SIG-M5 (cell line): Measurements from ENCODE around the gene DAZAP2.

Experiments used
- DNase-seq: peaks from one replicate; lab custom pipeline; 2025; lab: John Stamatoyannopoulos, UW

DAZAP2 gene, protein sequence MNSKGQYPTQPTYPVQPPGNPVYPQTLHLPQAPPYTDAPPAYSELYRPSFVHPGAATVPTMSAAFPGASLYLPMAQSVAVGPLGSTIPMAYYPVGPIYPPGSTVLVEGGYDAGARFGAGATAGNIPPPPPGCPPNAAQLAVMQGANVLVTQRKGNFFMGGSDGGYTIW

DNA sequence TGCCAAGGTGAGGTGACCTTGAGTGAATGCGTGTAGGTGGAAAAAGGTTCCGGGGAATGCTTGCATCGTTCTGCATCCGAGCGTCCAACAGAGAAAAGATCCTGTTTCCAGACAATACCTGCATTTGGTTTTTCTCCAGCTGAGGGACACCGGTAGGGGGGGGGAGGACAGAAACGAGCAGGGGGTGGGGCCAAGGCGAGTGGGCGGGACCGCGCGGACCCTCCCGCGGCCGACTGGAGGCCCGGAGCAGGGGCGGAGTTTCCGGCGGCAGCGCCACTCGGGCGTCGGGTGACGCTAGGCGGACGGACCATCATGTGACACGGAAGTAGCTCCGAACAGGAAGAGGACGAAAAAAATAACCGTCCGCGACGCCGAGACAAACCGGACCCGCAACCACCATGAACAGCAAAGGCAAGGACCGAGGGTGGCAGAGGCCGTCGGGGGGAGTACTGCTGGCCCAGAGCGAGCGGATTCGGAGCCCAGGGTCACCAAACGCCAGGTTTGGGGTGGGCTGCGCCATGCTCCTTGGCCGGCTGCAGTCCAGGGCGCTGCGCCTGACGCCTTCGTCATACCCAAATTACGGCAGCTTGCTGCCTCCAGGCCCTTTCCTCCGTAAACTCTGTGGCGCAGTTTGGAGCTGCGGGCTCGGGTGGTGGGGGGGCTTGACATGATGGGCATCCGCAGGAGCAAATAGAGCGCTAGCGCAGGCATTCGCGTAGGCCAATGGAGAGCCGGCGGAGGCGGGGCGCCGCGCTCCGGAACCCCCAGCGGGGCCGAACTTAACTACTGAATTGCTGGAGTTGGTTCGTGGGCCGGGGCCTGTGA lies at the start of gene DAZAP2:
Gene DAZAP2, plus strand, starts transcription at position 317 of the 825 bp plus-strand sequence. Its CDS starts 82 bp downstream, at position 399.
- peak; percentile 85 for DNase-seq

DNA sequence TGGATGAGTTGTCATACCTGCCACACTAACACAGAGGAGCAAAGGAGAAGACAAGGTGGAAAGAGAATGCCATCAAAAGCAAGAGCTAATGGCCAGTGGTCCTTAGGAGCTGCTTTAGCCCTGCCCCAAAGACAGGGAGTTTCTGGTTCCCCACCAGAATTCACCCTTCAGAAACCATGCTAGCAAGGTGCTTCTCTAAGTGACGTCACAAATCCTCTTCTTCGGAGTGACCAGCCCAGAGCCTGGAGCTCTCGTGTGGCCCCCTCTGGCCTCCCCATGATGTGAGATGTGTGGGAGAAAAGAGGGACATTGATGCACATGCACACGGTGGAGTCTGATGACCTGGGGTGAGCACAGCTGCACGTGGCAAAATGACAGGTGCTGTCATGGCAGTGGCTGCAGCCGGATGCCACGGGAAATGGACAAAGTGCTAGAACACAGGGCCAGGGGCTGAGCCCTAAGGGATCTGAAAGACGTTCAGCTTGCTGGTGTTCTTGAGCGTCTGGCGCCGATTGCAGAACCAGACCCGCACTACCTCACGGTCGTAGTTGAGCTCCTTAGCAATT lies 48.8 kb upstream of the DAZAP2 start:
- no peak for DNase-seq

DNA sequence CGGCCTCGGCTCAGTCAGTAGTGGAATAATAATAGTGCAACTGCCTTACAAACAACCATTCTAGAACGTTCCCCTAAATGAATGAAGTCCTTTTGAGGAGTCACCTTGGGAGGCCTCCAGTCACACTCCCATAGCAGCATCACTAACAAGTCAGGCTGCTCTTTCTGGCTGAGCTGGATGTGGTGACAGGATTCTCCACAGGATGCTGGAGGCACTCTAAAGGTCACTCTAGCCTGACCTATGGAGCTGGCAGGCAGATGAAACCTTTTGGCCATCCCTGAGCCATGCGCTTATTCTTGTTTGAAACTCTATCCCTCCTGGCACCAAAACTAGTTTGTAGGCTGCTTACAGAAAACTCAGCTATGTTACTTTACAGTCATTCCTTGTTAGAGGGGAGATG lies 47.8 kb upstream of the DAZAP2 start:
- no peak for DNase-seq

DNA sequence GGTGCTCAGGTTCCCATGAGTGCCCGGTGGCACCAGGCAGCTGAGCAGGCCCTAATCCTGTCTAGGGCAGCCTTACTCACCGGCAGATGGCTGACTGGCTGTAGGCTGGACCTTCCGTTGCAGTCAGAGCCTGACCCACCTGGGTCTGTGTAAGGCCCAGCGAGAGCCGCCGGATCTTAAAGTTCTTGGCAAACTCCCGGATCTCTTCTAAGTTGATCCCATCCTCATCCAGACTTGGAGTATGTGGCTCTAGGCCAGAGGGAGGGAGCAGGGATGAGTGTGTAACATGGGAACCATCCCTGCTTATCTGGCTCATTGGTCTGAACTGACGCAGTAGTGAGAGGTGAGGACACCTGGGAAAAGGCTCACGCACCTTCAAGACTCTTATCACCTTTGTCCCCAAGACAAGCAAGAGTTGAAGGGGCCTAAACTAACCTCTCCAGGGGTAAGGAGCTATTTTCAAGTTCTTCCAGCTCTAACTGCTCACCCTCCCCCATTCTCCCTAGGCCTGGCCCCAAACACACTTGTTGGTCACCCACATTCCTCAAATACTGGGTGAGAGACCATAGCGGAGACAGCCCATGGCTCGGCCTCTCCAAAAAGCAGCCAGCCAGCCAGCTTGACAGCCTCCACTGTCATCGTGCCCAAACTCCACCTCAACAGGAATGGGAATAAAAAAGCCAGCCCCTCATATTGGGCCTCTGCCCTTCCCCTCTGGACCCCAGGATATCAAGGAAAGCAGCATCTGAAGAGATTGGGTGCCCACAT lies 46.9 kb upstream of the DAZAP2 start:
- DNase-seq: no peak

DNA sequence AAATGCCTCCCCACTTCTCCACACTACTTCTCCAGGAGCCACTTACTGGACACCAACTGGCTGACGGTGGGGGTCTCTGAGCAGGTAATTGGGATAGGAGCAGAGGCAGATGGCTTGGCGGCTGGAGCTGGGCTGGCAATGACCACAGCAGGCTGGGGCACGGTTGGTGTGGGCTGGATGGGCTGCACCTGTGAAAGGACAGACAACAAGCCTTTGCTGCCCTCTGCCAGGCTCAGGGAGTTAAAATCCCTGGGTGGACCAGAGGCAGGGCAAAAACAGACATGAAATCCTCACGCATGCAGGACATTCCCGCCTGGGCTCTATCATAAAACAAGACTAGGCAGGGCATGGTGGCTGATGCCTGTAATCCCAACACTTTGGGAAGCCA lies 46.3 kb upstream of the DAZAP2 start:
- no peak for DNase-seq

DNA sequence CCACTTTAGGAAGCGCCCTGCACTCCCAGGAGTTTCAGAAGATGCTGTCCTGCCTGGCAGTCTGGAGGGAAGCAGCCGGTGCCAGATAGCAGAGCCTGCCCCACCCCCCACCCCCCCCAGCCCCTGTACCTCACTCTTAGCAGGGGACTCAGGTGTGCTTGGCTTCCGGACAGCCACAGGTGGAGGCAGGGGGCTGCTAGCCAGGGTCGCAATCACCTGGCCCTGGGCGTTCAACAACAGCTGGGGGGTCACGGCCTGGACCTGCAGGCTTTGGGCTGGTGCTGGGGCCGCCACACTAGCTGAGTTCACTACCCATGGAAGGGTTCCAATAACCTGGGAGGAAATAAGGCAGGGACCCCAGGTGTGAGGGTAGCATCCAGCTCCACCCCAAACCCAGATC lies 42.8 kb upstream of the DAZAP2 start:
- DNase-seq: no peak

DNA sequence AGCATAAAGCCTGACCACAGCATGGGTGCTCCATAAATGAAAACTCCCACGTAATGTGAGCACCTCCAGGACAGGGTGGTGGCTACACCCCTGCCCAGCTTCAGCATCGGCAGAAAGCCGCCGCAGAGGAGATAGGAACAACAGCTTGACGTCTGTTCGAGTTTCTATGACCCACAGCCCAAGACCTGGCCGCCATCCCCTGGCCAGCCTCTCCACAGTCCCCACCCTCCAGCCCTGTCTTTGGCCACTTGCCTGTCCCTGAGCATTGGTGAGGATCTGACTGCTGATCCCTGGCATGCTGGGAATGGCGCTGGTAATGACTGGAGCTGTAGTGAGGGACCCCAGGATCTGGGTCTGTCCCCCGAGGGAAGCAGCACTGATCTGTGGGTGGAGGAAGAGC lies 42.1 kb upstream of the DAZAP2 start:
- DNase-seq: no peak

DNA sequence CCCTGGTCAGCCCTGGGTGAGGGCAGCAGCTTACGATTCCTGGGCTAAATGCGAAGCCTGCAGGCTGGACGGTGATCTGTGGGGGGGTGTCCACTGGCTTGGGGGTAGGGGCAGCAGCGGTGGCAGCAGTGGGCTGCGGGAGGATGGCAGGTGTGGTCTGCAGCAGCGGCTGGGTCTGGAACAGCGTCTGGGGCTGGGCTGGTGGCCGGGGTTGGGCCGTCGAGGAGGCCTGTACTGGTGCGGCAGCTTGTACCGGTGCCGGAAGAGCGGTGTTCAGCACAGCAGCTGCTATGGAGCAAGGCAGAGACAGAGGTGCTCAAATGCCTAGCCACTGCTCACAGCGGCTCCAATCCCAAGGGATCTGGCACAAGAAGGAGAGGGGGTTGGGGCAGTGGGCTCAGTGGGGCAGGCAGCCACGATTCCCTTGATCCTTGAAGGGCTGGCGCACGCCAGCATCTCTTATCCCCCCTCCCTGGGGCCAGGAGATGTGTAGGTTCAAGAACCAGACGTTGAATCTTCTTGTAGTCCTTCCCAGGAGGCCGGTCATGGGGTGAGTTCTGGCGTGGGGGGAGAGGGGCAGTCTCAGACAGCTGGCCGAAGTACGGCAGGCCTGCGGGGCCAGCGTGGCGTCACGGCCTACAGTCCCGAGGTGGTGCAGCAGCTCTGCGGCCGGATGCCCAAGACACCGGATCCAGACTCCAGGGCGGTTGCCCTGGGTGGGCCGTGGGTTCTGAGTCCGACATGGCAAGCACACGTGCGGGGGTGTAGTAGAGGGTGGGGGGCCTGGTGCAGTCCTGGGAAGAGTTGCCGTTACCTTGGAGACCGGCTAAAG lies 40.7 kb upstream of the DAZAP2 start:
- DNase-seq: no peak

DNA sequence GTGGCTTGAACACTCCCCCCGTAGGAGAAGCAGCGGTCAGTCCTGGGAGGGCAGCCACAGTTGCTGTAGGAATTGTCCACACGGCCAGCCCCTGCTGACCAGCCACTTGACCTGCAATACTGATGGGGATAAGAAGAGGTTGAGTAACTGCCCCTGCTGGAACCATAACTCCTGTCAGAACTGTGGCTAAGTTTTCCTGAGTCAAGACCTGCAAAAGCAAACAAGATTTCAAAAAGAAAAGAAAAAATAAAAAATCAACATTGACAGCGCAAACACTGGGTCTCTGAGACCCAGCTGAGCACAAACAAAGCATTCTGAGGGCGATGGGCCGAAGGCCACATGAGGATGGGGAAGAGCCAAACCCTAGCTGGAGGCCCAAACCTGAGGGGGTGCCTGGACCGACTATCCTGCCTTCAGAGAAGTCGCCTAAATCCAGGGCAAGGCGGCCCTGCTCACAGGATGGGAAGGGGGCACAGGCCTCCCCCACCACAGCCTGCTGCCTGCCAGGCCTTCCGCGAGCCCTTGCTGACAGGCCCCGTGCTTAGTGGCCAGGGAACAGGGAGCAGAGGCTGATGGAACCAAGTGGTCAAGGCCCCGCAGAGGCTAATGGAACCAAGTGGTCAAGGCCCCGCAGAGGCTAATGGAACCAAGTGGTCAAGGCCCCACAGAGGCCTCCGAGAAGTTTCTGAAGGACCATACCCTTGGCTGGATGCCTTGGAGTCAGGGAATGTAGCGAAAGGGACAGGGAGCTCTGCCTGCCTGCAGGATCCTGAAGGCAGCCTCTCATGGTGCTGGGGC lies 39.9 kb upstream of the DAZAP2 start:
- DNase-seq: no peak

DNA sequence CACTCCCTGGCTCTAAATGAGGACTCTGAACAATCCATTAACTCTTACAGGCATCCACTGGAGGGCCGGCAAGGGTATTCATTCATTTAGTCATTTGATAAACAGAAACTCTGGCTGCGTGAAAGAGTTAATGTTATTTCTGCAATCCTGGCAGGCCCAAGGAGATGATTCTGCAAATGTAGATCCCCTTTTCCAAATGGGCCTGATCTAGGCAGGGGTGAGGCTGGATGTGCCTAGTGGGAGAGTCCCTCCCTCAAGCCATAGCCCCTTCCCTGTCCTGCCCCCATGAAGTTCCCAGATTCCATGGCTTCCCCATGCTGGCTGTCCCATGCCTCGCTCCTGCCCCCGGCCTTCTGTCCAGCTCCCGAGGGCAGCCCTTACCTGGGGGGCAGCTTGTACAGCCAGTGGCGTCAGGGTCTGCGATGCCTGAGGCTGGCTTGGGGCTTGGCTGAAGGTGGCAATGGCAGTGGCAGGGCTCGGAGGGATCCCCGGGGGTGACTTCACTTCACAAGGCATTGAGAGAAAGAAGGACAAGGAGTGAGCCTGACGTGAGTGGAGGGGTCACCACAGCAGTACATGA lies 39.2 kb upstream of the DAZAP2 start:
- DNase-seq: no peak

DNA sequence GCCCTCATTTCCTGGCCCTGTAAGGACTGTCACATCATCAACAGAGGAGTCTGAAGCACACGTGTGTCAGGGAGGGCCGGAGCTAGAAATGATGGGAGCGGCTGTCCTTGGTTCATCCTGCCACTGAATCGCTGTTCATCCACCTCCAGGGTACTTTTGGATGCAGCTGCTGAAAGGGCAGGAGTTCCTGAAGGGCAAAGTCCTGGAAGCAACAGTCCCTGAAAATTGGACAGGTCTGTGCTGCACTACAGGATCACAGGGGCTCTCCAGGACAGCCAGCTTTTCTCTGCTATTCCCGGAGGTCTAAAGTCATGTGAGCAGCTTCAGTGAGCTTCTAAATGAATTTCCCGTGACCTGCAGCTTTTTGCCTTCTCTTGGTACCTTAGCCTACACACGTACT lies 38.5 kb upstream of the DAZAP2 start:
- no peak for DNase-seq

DNA sequence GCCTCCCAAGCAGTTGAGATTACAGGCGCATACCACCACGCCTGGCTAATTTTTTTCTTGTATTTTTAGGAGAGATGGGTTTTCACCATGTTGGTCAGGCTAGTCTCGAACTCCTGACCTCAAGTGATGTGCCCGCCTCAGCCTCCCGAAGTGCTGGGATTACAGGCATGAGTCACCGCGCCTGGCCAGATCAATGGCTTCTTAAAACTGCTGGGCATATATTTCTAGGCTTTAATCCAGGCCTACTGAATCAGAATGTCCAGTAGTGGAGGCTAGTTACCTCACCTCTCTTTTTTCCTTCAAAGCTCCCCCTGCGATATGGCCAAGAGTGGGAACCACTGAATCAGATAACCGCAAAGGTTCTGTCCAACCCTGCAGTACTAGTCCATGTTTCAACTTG lies 37.8 kb upstream of the DAZAP2 start:
- DNase-seq: no peak

DNA sequence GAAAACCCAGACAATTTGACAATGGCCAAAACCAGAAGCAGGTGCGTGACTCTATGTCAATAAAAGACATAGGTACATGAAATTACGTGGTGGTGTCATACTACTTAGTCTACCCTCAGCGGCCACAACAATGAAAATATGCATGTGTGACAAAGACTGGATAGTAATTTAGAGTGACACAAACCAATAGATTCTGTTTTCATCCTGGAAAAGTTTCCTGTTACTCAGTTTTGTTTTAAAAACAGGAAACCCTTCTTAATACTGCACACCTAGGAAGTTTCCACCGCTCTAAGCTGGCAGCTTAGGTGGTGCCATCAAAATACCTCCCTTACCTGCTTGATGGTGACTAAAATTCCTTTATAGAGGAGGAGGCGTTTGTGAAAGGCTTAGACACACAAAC lies 35.9 kb upstream of the DAZAP2 start:
- no peak for DNase-seq

DNA sequence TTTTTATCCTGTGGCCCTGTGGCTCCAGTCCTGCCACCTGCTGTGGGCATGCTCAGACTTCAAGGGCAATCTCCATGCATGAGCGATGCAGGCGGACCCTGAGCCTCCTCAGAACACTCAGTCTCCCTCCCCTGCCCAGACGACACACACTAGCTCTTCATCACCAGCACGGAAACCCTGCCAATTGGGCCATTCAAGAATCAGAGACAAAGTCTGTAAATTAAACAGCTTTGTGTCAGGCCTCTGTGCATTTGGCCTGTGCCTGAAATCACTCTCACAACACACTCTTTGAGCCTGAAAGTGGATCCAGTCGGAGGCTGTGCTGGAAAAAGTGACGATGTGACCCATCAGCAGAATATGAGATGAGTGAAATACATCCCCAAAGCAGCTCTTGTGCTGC lies 33.3 kb upstream of the DAZAP2 start:
- DNase-seq: no peak

DNA sequence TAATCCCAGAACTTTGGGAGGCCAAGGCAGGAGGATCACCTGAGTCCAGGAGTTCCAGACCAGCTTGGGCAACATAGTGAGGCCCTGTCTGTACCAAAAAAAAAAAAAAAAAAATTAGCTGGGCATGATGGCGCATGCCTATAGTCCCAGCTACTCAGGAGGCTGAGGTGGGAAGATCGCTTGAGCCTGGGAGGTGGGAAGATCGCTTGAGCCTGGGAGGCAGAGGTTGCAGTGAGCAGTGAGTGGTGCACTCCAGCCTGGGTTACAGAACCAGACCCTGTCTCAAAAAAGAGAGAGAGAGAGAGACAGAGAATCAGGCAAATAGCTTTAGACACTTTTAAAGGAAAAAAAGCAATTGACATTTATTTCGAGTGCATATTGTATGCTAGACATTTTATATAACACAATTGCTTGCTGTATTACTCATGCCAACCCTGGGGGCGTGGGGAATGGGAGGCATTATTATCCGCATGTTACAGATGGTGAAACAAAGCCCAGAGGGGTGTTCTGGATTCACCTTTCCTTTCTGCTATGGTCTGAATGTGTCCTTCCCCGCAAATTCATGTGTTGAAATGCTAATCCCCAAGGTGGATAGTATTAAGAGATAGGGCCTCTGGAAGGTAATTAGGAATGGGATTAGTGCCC lies 30.5 kb upstream of the DAZAP2 start:
- DNase-seq: no peak

DNA sequence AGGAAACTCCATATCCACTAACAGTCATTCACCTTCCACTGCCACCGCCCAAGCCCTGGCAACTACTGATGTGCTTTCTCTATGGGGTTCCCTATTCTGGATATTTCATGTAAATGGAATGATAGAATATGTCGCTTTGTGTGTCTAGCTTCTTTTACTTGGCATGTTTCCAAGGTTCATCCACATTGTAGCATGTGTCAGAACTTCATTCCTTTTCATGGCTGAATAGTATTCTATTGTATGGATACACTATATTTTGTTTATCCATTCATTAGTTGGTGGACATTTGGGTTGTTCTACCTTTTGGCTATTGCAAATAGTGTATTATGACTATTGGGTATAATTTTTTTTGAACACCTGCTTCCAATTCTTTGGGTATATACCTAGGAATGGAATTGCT lies 29.4 kb upstream of the DAZAP2 start:
- DNase-seq: no peak

DNA sequence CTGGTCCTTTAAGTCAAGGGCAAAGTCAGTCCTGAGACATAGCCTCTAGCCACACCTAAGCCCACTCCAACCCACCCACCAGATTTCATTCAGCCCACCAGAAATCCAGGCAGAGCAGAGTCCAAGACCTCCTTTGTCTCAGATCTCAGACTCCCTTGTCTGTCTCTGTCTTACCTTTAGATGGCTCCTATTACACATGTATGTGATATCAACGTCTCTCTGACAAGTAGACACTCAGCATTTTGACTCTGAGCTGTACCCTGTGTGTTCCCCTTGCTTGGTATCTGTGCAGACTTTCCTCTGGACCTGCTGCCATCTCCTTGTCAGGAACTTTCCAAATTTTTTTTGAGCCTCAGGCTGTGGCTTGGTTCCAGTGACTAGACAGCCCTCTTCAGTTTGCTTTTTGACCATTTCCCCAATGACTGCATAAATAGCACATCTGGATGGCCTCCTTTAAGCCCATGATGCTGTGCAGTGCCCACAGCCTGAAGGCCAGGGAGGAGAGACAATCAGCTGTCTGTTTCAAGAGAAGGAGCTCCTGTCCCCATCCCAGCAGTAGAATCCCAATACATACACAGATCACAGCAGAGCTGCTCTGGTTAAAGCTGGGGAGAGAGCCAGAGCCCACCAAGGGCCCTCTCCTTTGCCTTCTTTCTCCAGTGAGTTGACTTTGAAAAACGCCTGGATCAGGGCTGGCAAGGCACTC lies 27.8 kb upstream of the DAZAP2 start:
- no peak for DNase-seq

DNA sequence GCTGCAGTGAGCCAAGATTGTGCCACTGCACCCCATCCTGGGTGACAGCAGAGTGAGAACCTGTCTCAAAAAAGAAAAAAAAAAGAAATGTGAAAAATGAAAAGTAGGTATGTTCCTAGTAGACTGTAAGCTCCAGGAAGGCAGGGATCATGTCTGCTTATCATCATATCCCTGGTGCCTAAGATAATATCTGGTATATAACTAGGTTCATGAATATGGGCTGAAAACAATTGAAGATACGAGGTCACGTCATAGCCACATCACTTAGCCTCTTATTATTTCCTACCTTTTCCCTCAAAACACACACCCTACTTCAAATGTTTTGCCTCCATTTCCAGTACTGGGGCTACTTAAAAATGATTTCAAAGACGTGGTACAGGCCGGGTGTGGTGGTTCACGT lies 23.7 kb upstream of the DAZAP2 start:
- no peak for DNase-seq

DNA sequence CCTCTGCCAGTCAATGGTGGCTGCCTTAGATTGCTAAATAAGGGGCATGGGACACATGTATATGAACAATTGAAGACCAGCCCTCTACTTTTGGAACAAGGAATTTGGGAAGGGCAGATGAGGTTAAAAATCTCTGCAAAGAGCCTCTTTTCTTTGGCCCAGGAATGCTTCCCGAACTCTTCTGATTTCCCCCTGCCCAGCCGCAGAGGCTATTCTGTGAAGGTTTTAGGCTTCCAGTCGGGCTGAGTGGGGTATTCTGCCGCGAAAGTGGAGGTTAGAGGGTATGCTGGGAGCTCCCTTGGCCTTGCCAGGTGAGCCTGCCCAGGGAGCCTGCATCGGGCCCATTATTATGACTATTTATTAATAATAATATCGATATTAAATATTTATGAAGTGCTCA lies 22.0 kb upstream of the DAZAP2 start:
- no peak for DNase-seq
